Neural cell (in vitro differentiated cells): Measurements from ENCODE around the gene FLAD1. TPM values are rescaled to one million over a fixed set of nuclear protein-coding genes. Genes with fewer than 3 reads are reported as not detected.

Experiments
- H2AFZ ChIP-seq: fragments of 200-600, 300-800 bp; sonication (generic), shearing (Covaris generic); 2 replicates; pipeline ENCODE4 v1.6.0; 2014; ENCODE audit warnings: low read depth, mild to moderate bottlenecking, antibody characterized with exemption, low read length, moderate library complexity
- H3F3A ChIP-seq: fragments of 200-600 bp; shearing (Covaris generic); 2 replicates; pipeline ENCODE4 v1.6.1; 2016; ENCODE audit warnings: mild to moderate bottlenecking, moderate library complexity, mixed read lengths, antibody characterized with exemption, low read length; ENCODE audit not compliant: insufficient read depth, poor library complexity, severe bottlenecking
- H3K27ac ChIP-seq: fragments of 200-600, 300-800 bp; sonication (generic), shearing (Covaris generic); 2 replicates; pipeline ENCODE4 v1.5.1; 2014; ENCODE audit warnings: mild to moderate bottlenecking, low read length, moderate library complexity
- H3K27me3 ChIP-seq: fragments of 300-800, 200-600 bp; sonication (generic), shearing (Covaris generic); 2 replicates; pipeline ENCODE4 v1.6.0; 2014; ENCODE audit warnings: mild to moderate bottlenecking, low read depth, low read length, moderate library complexity; ENCODE audit not compliant: insufficient read depth
- H3K36me3 ChIP-seq: fragments of 300-800, 200-600 bp; sonication (generic), shearing (Covaris generic); 2 replicates; pipeline ENCODE4 v1.5.1; 2014; ENCODE audit warnings: mild to moderate bottlenecking, antibody characterized with exemption, low read length, moderate library complexity; ENCODE audit not compliant: insufficient read depth
- H3K4me2 ChIP-seq: fragments of 300-800, 200-600 bp; sonication (generic), shearing (Covaris generic); 2 replicates; pipeline ENCODE4 v1.6.0; 2014; ENCODE audit warnings: mild to moderate bottlenecking, low read length
- H3K4me3 ChIP-seq: fragments of 300-800, 200-600 bp; sonication (generic), shearing (Covaris generic); 2 replicates; pipeline ENCODE4 v1.5.1; 2014; ENCODE audit warnings: mild to moderate bottlenecking, low read length, moderate library complexity
- H3K79me2 ChIP-seq: fragments of 200-600 bp; shearing (Covaris generic); replicated peaks from 2 replicates; pipeline ENCODE4 v1.6.0; 2014; ENCODE audit warnings: mild to moderate bottlenecking, low read length, moderate library complexity; ENCODE audit not compliant: insufficient read depth
- H3K9ac ChIP-seq: fragments of 300-800, 200-600 bp; sonication (generic), shearing (Covaris generic); 2 replicates; pipeline ENCODE4 v1.6.1; 2016; ENCODE audit warnings: mild to moderate bottlenecking, low read length, mixed read lengths
- H3K9me2 ChIP-seq: fragments of 200-600 bp; shearing (Covaris generic); 2 replicates; pipeline ENCODE4 v1.6.1; 2016; ENCODE audit warnings: mild to moderate bottlenecking, low read length, mixed read lengths; ENCODE audit not compliant: insufficient read depth
- H3K9me3 ChIP-seq: fragments of 200-600, 300-800 bp; sonication (generic), shearing (Covaris generic); 2 replicates; pipeline ENCODE4 v1.6.1; 2016; ENCODE audit warnings: mild to moderate bottlenecking, mixed run types, low read length, moderate library complexity, mixed read lengths
- H4K20me1 ChIP-seq: fragments of 200-600 bp; shearing (Covaris generic); 2 replicates; pipeline ENCODE4 v1.6.1; 2016; ENCODE audit warnings: mild to moderate bottlenecking, mixed run types; ENCODE audit not compliant: insufficient read depth
- CTCF ChIP-seq: fragments of 450-650 bp; IDR thresholded peaks from 2 replicates; pipeline ENCODE4 v1.5.1; 2014; ENCODE audit warnings: antibody characterized with exemption, mild to moderate bottlenecking, moderate library complexity; ENCODE audit not compliant: poor library complexity, severe bottlenecking
- EP300 ChIP-seq: fragments of 450-650 bp; conservative IDR thresholded peaks from 2 replicates; pipeline ENCODE4 v1.6.1; 2014; ENCODE audit warnings: antibody characterized with exemption, mild to moderate bottlenecking, moderate library complexity; ENCODE audit not compliant: poor library complexity, severe bottlenecking
- EZH2 ChIP-seq: fragments of 200-600, 300-800 bp; shearing (Covaris generic), sonication (generic); IDR thresholded peaks from 2 replicates; pipeline ENCODE4 v1.6.1; 2014; ENCODE audit warnings: antibody characterized with exemption, low read length, borderline replicate concordance, mild to moderate bottlenecking; ENCODE audit not compliant: insufficient read depth, poor library complexity, severe bottlenecking
- MXI1 ChIP-seq: fragments of 450-650 bp; conservative IDR thresholded peaks from 2 replicates; pipeline ENCODE4 v1.6.1; 2014; ENCODE audit warnings: antibody characterized with exemption, mild to moderate bottlenecking; ENCODE audit not compliant: poor library complexity, severe bottlenecking
- POLR2AphosphoS5 ChIP-seq: IDR thresholded peaks from 2 replicates; pipeline ENCODE4 v1.6.1; 2012
- RAD21 ChIP-seq: fragments of 450-650 bp; conservative IDR thresholded peaks from 2 replicates; pipeline ENCODE4 v1.6.1; 2014; ENCODE audit warnings: antibody characterized with exemption, mild to moderate bottlenecking, moderate library complexity
- REST ChIP-seq: IDR thresholded peaks from 2 replicates; pipeline ENCODE4 v1.6.1; 2012; ENCODE audit warnings: borderline replicate concordance
- SMC3 ChIP-seq: fragments of 450-650 bp; conservative IDR thresholded peaks from 2 replicates; pipeline ENCODE4 v1.6.1; 2014; ENCODE audit warnings: antibody characterized with exemption, mild to moderate bottlenecking, moderate library complexity; ENCODE audit not compliant: poor library complexity
- TAF1 ChIP-seq: IDR thresholded peaks from 2 replicates; pipeline ENCODE4 v1.6.1; 2012; ENCODE audit warnings: low read depth
- polyA plus RNA-seq: library from polyadenylated mRNA; depleted of rRNA; stranded (reverse); fragments of >200 nt; gene quantifications from 2 replicates; pipeline ENCODE4 v1.2.3, GENCODE V29; 2014

FLAD1 gene
- polyA plus RNA-seq, 1 donor from 2014 or later: 68.6 TPM

- Histone ChIP-seq H3F3A (peaks cover 3% of the 10 kb centered on the region), H3K9ac (no peak overlapping the region), H3K27ac (no peak overlapping the region), H2AFZ (no peak overlapping the region), H3K4me3 (no peak overlapping the region), H3K36me3 (no peaks in the 10 kb centered on the region), H3K9me2 (no peaks in the 10 kb centered on the region), H3K79me2 (no peaks in the 10 kb centered on the region), H3K4me2 (no peak overlapping the region), H3K27me3 (no peaks in the 10 kb centered on the region), H3K9me3 (no peaks in the 10 kb centered on the region), H4K20me1 (no peaks in the 10 kb centered on the region)
- TF ChIP-seq RAD21: no peak
- no peak for TF ChIP-seq TAF1
- no peak for TF ChIP-seq REST
- no peak for TF ChIP-seq MXI1
- TF ChIP-seq CTCF: no peak
- no peak for TF ChIP-seq SMC3
- no peak for TF ChIP-seq POLR2AphosphoS5
- TF ChIP-seq EZH2: no peak
- no peak for TF ChIP-seq EP300
These were observed 14.0 kb downstream of the FLAD1 start for GRCh38 chr1:154996966-154997701.

GRCh38 chr1:154998201-154998780 is 15.1 kb downstream of the FLAD1 start:
- Histone ChIP-seq H3K4me3 (no peak overlapping the region), H4K20me1 (no peaks in the 10 kb centered on the region), H3K27ac (no peak overlapping the region), H3K79me2 (no peaks in the 10 kb centered on the region), H3K27me3 (peaks cover 7% of the 10 kb centered on the region), H3K36me3 (no peaks in the 10 kb centered on the region), H3F3A (peaks cover 3% of the 10 kb centered on the region), H3K9me3 (no peaks in the 10 kb centered on the region), H2AFZ (no peak overlapping the region), H3K9ac (no peak overlapping the region), H3K4me2 (no peak overlapping the region), H3K9me2 (no peaks in the 10 kb centered on the region)
- no peak for TF ChIP-seq REST
- no peak for TF ChIP-seq CTCF
- TF ChIP-seq POLR2AphosphoS5: no peak
- no peak for TF ChIP-seq MXI1
- no peak for TF ChIP-seq RAD21
- no peak for TF ChIP-seq EP300
- TF ChIP-seq EZH2: no peak
- no peak for TF ChIP-seq SMC3
- no peak for TF ChIP-seq TAF1
